ENCODE results near the gene ADAMTS16.

ADAMTS16 gene

GRCh38 chr5:5331848-5332247, 191.7 kb downstream of the ADAMTS16 start:
- ChIA-PET POLR2A (interaction anchor here (1.1 to 4.0 kb wide), 3 partner anchors 12 to 19 kb away, joined by 3 to 19 read pairs (median 3); no protein-coding TSS in a partner anchor), CTCF (no interaction called here)
- TF ChIP-seq FOXK2 (IDR thresholded peaks at IDR 0.05) (no peak), PKNOX1 (IDR thresholded peaks at IDR 0.05) (no peak), NFRKB (IDR thresholded peaks at IDR 0.05) (no peak), BHLHE40 (IDR thresholded peaks at IDR 0.05; ENCODE audit: borderline replicate concordance) (no peak), ELF4 (IDR thresholded peaks at IDR 0.05) (no peak), HDGF (IDR thresholded peaks at IDR 0.05; ENCODE audit: borderline replicate concordance) (no peak), CTBP1 (IDR thresholded peaks at IDR 0.05; ENCODE audit: borderline replicate concordance) (no peak), SP1 (IDR thresholded peaks at IDR 0.05) (no peak), L3MBTL2 (conservative IDR thresholded peaks at IDR 0.05) (no peak), FOXM1 (IDR thresholded peaks at IDR 0.05; ENCODE audit: borderline replicate concordance) (no peak), SUZ12 (IDR thresholded peaks at IDR 0.05) (no peak), FOXA1 (IDR thresholded peaks at IDR 0.05) (no peak), ZNF384 (IDR thresholded peaks at IDR 0.05) (no peak), TARDBP (IDR thresholded peaks at IDR 0.05) (no peak), LEF1 (IDR thresholded peaks at IDR 0.05; ENCODE audit: borderline replicate concordance) (no peak), ARNT (IDR thresholded peaks at IDR 0.05) (no peak)
- DNase-seq (ENCODE audit: extremely low spot score) = no peak

DNA sequence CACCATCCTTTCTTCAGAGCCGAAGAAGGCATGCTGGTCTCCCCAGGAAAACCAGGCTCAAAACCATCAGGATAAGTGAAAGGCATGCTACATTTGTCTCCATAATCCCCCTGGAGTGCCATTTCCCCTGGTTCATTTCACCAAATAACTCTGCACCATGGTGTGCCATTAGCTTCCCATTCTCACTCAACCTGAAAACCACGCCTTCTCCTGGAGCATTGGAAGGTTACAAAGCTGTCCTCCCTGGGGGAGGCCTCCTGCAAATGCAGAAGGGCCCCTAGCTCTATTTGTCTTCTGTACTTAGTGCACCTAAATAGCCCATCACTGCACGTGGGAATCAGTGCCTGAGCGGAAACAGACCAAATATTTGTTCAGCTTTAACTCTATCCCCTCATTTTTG, 192.2 kb downstream of the ADAMTS16 start:
- DNase-seq (ENCODE audit: extremely low spot score) = no peak
- POLR2A ChIA-PET = interaction anchor here (1.1 to 4.0 kb wide), 3 partner anchors 12 to 18 kb away, joined by 3 to 19 read pairs (median 3); no protein-coding TSS in a partner anchor
- TF ChIP-seq ZNF384 (IDR thresholded peaks at IDR 0.05) (no peak), LEF1 (IDR thresholded peaks at IDR 0.05; ENCODE audit: borderline replicate concordance) (no peak), CTBP1 (IDR thresholded peaks at IDR 0.05; ENCODE audit: borderline replicate concordance) (no peak), SP1 (IDR thresholded peaks at IDR 0.05) (no peak), ARNT (IDR thresholded peaks at IDR 0.05) (no peak), ELF4 (IDR thresholded peaks at IDR 0.05) (no peak), TARDBP (IDR thresholded peaks at IDR 0.05) (no peak), NFRKB (IDR thresholded peaks at IDR 0.05) (no peak)
- CTCF ChIA-PET = no interaction called here

DNA sequence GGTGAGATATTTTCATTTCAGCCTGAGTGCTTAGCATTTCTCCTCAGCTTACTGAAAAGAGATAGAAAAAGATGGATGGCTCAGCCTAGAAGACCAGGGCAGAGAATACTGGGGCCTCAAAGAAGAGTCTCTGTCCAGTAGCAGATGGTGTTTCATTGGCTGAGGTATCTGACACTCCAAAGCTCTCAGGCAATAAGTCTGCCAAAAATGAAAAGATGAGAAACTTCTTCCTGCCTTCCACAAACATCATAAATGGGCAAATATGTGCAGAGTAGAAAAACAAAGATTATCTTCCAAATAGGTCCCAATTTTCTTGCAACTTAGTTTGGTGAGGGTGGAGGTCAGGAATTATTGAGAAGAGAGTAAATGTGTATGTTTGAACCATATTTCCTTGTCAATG, 195.0 kb downstream of the ADAMTS16 start:
- DNase-seq (ENCODE audit: extremely low spot score) = no peak
- POLR2A ChIA-PET = interaction anchor here (1.1 to 3.0 kb wide), 5 partner anchors 9 to 87 kb away, joined by 4 to 36 read pairs (median 5); partner anchors contain the start of gene ICE1
- TF ChIP-seq L3MBTL2 (conservative IDR thresholded peaks at IDR 0.05) = no peak
- no peak for TF ChIP-seq ARNT (IDR thresholded peaks at IDR 0.05)
- no peak for TF ChIP-seq NFRKB (IDR thresholded peaks at IDR 0.05)
- no peak for TF ChIP-seq BHLHE40 (IDR thresholded peaks at IDR 0.05; ENCODE audit: borderline replicate concordance)
- TF ChIP-seq ZNF384 (IDR thresholded peaks at IDR 0.05) = no peak
- TF ChIP-seq ELF4 (IDR thresholded peaks at IDR 0.05) = no peak
- TF ChIP-seq FOXK2 (IDR thresholded peaks at IDR 0.05) = no peak
- TF ChIP-seq TARDBP (IDR thresholded peaks at IDR 0.05) = no peak
- TF ChIP-seq FOXA1 (IDR thresholded peaks at IDR 0.05) = no peak
- TF ChIP-seq SP1 (IDR thresholded peaks at IDR 0.05) = no peak
- CTCF ChIA-PET = no interaction called here

DNA sequence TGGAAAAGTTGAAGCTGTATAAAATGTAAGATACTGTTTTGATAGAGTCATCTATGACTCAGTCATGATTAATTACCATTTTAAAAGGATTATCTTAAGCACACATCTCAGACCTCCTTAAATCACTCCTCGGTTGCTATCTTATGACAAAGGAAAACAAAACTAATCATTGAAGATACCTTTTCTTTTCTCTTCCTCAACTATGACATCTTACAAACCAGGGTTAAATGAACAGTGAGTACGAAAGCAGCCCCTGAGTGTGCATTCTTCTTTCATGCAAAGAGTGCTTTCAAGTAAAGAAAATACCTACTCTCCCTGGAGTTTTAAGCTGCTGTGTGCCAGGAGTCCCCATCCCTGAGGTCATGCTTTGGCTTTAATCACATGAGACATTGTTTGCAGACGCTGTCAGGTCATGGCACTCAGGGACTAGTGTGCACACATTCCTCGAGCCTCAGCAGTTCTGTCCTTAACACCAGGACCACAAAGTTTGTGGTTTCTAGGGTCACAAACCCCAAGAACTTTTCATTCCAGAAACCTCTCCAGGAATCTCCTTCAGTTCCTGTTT, 195.7 kb downstream of the ADAMTS16 start:
- TF ChIP-seq PKNOX1 (IDR thresholded peaks at IDR 0.05) = no peak
- TF ChIP-seq ELF4 (IDR thresholded peaks at IDR 0.05) = no peak
- TF ChIP-seq L3MBTL2 (conservative IDR thresholded peaks at IDR 0.05) = no peak
- TF ChIP-seq NFRKB (IDR thresholded peaks at IDR 0.05) = no peak
- no peak for TF ChIP-seq SUZ12 (IDR thresholded peaks at IDR 0.05)
- TF ChIP-seq ARNT (IDR thresholded peaks at IDR 0.05) = no peak
- TF ChIP-seq ZNF384 (IDR thresholded peaks at IDR 0.05) = no peak
- TF ChIP-seq SP1 (IDR thresholded peaks at IDR 0.05) = no peak
- TF ChIP-seq BHLHE40 (IDR thresholded peaks at IDR 0.05; ENCODE audit: borderline replicate concordance) = no peak
- no peak for TF ChIP-seq CTBP1 (IDR thresholded peaks at IDR 0.05; ENCODE audit: borderline replicate concordance)
- no peak for TF ChIP-seq LEF1 (IDR thresholded peaks at IDR 0.05; ENCODE audit: borderline replicate concordance)
- TF ChIP-seq FOXM1 (IDR thresholded peaks at IDR 0.05; ENCODE audit: borderline replicate concordance) = no peak
- no peak for TF ChIP-seq HDGF (IDR thresholded peaks at IDR 0.05; ENCODE audit: borderline replicate concordance)
- no peak for TF ChIP-seq TARDBP (IDR thresholded peaks at IDR 0.05)
- no peak for TF ChIP-seq FOXA1 (IDR thresholded peaks at IDR 0.05)
- TF ChIP-seq FOXK2 (IDR thresholded peaks at IDR 0.05) = no peak
- DNase-seq (ENCODE audit: extremely low spot score) = no peak
- CTCF ChIA-PET = interaction anchor here (0.6 kb wide), 1 partner anchor 42 kb away, joined by 3 read pairs; no protein-coding TSS in a partner anchor
- POLR2A ChIA-PET = interaction anchor here (0.6 to 3.0 kb wide), 6 partner anchors 9 to 86 kb away, joined by 4 to 36 read pairs (median 5); partner anchors contain the start of gene ICE1

GRCh38 chr5:5339257-5339656, 199.1 kb downstream of the ADAMTS16 start:
- ChIA-PET CTCF (no interaction called here), POLR2A (interaction anchor here (1.5 to 2.3 kb wide), 2 partner anchors 12 to 80 kb away, joined by 3 to 13 read pairs; no protein-coding TSS in a partner anchor)
- no peak for DNase-seq (ENCODE audit: extremely low spot score)
- no peak for TF ChIP-seq SP1 (IDR thresholded peaks at IDR 0.05)
- no peak for TF ChIP-seq SUZ12 (IDR thresholded peaks at IDR 0.05)
- TF ChIP-seq PKNOX1 (IDR thresholded peaks at IDR 0.05) = no peak
- no peak for TF ChIP-seq FOXM1 (IDR thresholded peaks at IDR 0.05; ENCODE audit: borderline replicate concordance)
- TF ChIP-seq TARDBP (IDR thresholded peaks at IDR 0.05) = no peak
- no peak for TF ChIP-seq ARNT (IDR thresholded peaks at IDR 0.05)
- TF ChIP-seq LEF1 (IDR thresholded peaks at IDR 0.05; ENCODE audit: borderline replicate concordance) = no peak
- no peak for TF ChIP-seq ELF4 (IDR thresholded peaks at IDR 0.05)
- TF ChIP-seq BHLHE40 (IDR thresholded peaks at IDR 0.05; ENCODE audit: borderline replicate concordance) = no peak
- TF ChIP-seq FOXK2 (IDR thresholded peaks at IDR 0.05) = no peak
- TF ChIP-seq CTBP1 (IDR thresholded peaks at IDR 0.05; ENCODE audit: borderline replicate concordance) = no peak
- no peak for TF ChIP-seq HDGF (IDR thresholded peaks at IDR 0.05; ENCODE audit: borderline replicate concordance)
- TF ChIP-seq ZNF384 (IDR thresholded peaks at IDR 0.05) = no peak
- TF ChIP-seq FOXA1 (IDR thresholded peaks at IDR 0.05) = no peak
- no peak for TF ChIP-seq L3MBTL2 (conservative IDR thresholded peaks at IDR 0.05)
- TF ChIP-seq NFRKB (IDR thresholded peaks at IDR 0.05) = no peak
